Tongue (tissue), 2 donors: ENCODE data around the gene MYH2. TPM values are rescaled to one million over a fixed set of nuclear protein-coding genes. Genes with fewer than 3 reads are reported as not detected.
"Not testable (repeated sequence)": the region's sequence is repeated elsewhere in the genome, so short reads cannot be mapped to it uniquely, and the experiment has no call there.

ENCODE experiments used
- DNase-seq: peaks from one replicate; pipeline ENCODE4 v3.0.0-alpha.2; 2015
- total RNA-seq: library from RNA; depleted of rRNA; stranded (reverse); fragments of >200 nt; gene quantifications from one replicate; pipeline ENCODE4 v1.2.3, GENCODE V29; 2014

Gene MYH2
- total RNA-seq = 1,036 TPM

- DNase-seq = peak; percentile 46
Measured at GRCh38 chr17:10549096-10549842, at the start of gene MYH2. TSS of gene MYH2 (minus strand) at chr17:10549658. CDS start at chr17:10547920, 1,738 bp downstream.

- DNase-seq = peak; percentile 75
Measured at GRCh38 chr17:10598621-10599020, 49.2 kb upstream of the MYH2 start.

- no peak for DNase-seq
Measured at GRCh38 chr17:10589553-10590145, 40.2 kb upstream of the MYH2 start.

GRCh38 chr17:10585529-10585928 lies 36.1 kb upstream of the MYH2 start:
- DNase-seq = no peak

- no peak for DNase-seq
Measured at GRCh38 chr17:10583834-10584233, 34.4 kb upstream of the MYH2 start.

- DNase-seq = no peak
Measured at GRCh38 chr17:10579270-10579669, 29.8 kb upstream of the MYH2 start.

GRCh38 chr17:10574324-10574723 lies 24.9 kb upstream of the MYH2 start:
- DNase-seq = no peak

- DNase-seq = no peak
Measured at GRCh38 chr17:10563991-10564660, 14.7 kb upstream of the MYH2 start.

- DNase-seq = no peak
Measured at GRCh38 chr17:10558049-10558448, 8.6 kb upstream of the MYH2 start.

GRCh38 chr17:10557422-10557821 lies 8.0 kb upstream of the MYH2 start:
- DNase-seq = peak; percentile 51

GRCh38 chr17:10556301-10557005 lies 7.0 kb upstream of the MYH2 start:
- no peak for DNase-seq

GRCh38 chr17:10550014-10550413 lies 556 bp upstream of the MYH2 start:
- DNase-seq = no peak

- no peak for DNase-seq
Measured at GRCh38 chr17:10547351-10547750, 2.1 kb downstream of the MYH2 start.

- not testable (repeated sequence) for DNase-seq
Measured at GRCh38 chr17:10543486-10543885, 6.0 kb downstream of the MYH2 start.

- DNase-seq = not testable (repeated sequence)
Measured at GRCh38 chr17:10541179-10541578, 8.3 kb downstream of the MYH2 start.

GRCh38 chr17:10532026-10532425 lies 17.4 kb downstream of the MYH2 start:
- no peak for DNase-seq

GRCh38 chr17:10527419-10527818 lies 22.0 kb downstream of the MYH2 start:
- no peak for DNase-seq

GRCh38 chr17:10526517-10526916 lies 22.9 kb downstream of the MYH2 start:
- DNase-seq = no peak

GRCh38 chr17:10523064-10523463 lies 26.4 kb downstream of the MYH2 start:
- DNase-seq = no peak

- DNase-seq = no peak
Measured at GRCh38 chr17:10521949-10522348, 27.5 kb downstream of the MYH2 start.

GRCh38 chr17:10518271-10519037 lies 31.0 kb downstream of the MYH2 start, which contains the start of gene MYH1:
TSS of gene MYH1 (minus strand) at chr17:10518542. CDS start at chr17:10516642, 1,900 bp downstream.
- no peak for DNase-seq

- DNase-seq = no peak
Measured at GRCh38 chr17:10516638-10517037, 32.8 kb downstream of the MYH2 start.
